Activated naive CD4-positive, alpha-beta T cell treated with anti-CD3 and anti-CD28 coated beads, Interleukin-2, amount 50 U/mL, for 72 hours (primary cell): ENCODE measurements around the gene SMIM45.

Experiments
- ATAC-seq, 2 donors: fragments of 150-1000 bp; cut with Tn5 transposase; 2 replicates each; pipeline ENCODE4 v1.10.0; 2021; ENCODE audit warnings: mild to moderate bottlenecking in 2 of 2, moderate library complexity in 2 of 2
- DNase-seq, 2 donors: peaks; one replicate each; pipeline ENCODE4 v3.0.0; 2021 to 2022; ENCODE audit warnings: low spot score in 2 of 2
- H3K27ac Mint-ChIP-seq, 2 donors: one replicate each; pipeline ENCODE4 v1.8.0; 2022; ENCODE audit warnings: mild to moderate bottlenecking in 2 of 2, mixed read lengths in 2 of 2
- H3K36me3 Mint-ChIP-seq, 2 donors: one replicate each; pipeline ENCODE4 v1.8.0; 2022; ENCODE audit warnings: mixed read lengths in 2 of 2
- H3K9me3 Mint-ChIP-seq, 2 donors: one replicate each; pipeline ENCODE4 v1.8.0; 2022; ENCODE audit warnings: mixed read lengths in 2 of 2

The SMIM45 gene

DNA sequence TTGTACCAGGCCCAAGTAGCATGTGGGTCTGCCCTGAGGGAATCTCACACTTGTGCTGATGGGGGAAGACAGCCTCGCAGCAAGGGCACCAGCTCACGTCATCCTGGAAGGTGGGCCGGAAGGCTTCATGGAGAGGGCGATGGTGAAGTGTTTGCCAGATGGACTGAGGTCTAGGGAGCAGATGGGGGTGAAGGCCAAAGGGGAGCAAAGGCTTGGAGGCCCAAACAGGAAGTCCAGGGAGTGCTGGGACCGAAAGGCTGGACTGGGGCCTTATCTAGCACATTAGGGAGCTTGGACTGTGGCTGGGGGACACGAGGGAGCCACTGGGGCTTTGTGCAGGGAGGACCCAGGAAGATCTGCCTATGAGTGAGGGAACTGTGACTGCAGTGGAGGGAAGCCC lies 24.1 kb upstream of the SMIM45 start:
- ATAC-seq (no peak), DNase-seq (no peak)
- Mint-ChIP-seq H3K27ac (peak overlapping the region in 1 of 2 donors; percentile 79), H3K36me3 (no peaks in the 10 kb centered on the region), H3K9me3 (no peaks in the 10 kb centered on the region)

DNA sequence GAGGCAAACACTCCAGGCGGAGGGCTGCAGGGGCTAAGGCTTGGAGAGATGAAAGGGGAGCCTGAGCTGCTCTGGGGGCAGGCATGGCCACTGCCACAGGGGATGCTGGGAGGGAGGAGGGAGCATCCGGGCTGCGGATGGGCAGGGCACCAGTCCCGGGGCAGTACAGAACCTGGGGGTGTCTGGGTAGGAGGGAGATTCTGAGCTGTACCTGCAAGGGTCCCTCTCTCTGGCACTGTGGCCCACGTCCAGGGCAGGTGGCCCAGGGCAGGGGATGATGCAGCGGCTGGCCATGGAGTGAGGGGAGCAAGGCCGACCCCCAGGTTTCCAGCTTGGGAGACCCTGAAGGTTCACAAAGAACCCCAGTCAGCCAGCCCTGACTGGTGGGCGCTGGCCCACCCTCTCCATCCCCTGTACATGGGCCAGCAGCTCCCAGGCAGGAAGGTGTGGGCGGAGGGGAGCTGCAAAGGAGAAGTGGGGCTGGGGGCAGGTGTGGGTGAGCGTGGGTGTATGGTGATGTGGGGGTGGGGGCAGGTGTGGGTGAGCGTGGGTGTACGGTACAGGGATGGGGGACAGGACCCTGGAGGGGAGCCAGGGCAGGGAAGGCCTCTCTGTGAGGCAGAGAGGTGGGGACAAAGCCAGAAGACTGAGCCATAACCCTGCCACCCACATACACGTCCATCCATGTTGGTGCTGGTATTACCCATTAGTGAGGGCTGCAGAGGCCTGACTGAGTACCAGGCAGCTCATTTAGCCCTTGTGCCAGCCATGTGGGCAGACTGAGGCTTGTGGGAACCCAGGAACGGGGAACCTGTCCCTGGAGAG lies 23.1 kb upstream of the SMIM45 start:
- Mint-ChIP-seq H3K9me3 (no peaks in the 10 kb centered on the region), H3K27ac (peak overlapping the region in 1 of 2 donors; percentile 29), H3K36me3 (no peaks in the 10 kb centered on the region)
- ATAC-seq (no peak), DNase-seq (no peak)

DNA sequence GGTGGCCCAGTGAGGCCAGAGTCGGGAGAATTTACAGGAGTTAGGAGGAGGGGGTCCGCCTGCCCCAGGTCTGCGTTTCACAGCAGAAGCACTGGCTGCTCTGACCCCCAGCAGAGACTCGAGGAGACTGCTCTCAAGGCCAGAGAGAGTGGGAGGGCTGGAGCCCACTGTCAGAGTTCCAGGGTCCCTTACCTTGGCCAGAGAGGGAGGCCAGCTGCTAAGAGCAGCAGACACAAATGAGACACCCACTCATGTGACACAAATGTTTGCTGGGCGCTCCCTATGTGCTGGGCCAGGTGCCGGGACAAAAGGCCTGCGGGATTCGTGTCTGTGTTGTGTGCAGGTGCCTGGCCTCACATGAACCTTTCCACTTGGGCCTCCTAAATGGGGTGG lies 22.5 kb upstream of the SMIM45 start:
- H3K9me3 Mint-ChIP-seq: no peaks in the 10 kb centered on the region
- DNase-seq: no peak
- ATAC-seq: no peak
- no peaks in the 10 kb centered on the region for H3K36me3 Mint-ChIP-seq
- peak overlapping the region in 1 of 2 donors; percentile 29 for H3K27ac Mint-ChIP-seq

DNA sequence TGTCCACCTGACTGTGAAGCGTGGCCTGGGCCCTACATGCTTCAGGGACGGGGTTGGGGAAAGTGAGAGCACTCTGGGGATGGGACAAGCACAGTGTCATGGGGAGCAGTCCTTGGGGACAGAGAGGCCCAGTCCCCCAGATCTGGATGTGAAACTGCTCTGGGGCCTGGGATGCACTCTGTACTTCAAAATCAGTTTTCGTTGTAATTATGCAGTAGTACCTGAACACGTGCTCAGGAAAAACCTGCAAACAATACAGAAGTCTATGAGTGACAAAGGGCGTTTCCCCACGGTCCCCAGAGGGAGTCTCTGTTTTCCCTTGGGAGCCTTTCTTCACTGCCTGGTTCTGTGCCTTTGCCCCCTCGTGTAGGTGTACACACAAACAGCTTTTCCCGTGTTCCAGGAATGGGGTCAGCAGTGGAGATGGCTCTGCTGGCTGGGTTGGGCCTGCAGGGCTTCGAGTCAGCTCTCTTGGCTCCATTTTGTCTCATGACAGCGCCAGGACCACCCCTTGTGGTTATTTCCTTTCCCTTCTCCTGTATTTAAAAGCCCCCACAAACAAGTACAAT lies 20.2 kb upstream of the SMIM45 start:
- H3K9me3 Mint-ChIP-seq: no peaks in the 10 kb centered on the region
- H3K36me3 Mint-ChIP-seq: peaks cover 0 to 4% of the 10 kb centered on the region in 2 donors
- peak overlapping the region in 1 of 2 donors; percentile 79 for H3K27ac Mint-ChIP-seq
- DNase-seq: no peak
- no peak for ATAC-seq

DNA sequence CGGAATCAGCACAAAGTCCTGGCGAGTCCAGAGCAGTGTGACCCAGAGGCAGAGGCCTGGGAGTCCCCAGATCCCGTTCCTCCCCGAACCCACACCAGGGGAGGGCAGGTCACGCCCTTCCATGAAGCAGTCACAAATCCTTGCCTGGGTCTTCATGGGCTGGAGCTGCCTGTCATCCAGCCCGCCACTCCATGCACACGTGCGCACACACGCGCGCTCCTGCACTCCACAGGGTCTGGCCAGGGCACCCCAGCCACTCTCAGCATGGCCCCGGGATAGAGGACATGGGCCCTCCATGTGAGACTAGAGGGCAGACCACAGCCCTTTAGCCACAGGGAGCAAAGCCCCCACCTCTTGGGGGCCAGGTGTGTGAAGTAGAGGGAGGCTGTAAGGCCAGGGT lies 19.6 kb upstream of the SMIM45 start:
- Mint-ChIP-seq H3K36me3 (peaks cover 0 to 4% of the 10 kb centered on the region in 2 donors), H3K27ac (no peak overlapping the region), H3K9me3 (no peaks in the 10 kb centered on the region)
- peak in 1 of 2 donors; percentile 3 for ATAC-seq
- DNase-seq: no peak

DNA sequence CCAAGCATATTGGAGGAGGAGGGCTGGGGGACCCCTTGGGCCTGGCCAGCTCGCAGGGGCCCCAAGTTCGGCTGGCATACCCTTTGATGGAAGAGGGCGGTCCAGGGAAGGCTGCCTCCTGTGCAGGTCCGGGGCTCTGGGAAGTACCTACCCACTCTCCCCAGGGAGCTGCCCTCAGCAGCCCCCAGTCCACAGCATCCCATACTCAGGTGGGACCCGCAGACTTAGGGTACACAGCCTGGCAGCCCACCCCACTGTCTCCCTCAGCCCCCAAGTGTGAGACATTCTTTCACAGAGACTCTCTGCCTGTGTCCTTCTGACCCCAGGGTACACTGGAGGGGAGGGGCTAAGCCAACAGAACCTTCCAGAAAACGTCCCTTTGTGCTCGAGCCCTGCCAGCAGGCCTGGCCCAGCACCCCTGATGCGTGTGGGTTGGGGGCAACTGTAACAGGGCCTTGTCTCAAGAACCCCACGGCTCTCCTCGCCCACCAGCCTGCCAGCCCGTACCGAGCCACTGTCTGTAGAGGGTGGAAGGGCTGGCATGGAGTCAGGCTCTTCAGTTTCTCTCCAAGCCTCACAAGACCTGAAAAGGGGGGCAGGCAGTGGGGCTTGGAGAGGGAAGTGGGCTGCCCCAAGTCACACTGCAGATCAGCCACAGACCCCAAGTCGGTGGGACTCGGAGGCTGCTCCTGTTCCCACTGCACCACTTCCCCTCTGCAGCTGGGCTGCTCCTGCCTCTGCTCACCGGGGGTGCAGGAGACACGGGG lies 18.4 kb upstream of the SMIM45 start:
- H3K9me3 Mint-ChIP-seq: no peaks in the 10 kb centered on the region
- peaks cover 2 to 4% of the 10 kb centered on the region in 2 donors for H3K36me3 Mint-ChIP-seq
- ATAC-seq (peak in 1 of 2 donors; percentile 11), DNase-seq (no peak)
- peak overlapping the region in 1 of 2 donors; percentile 61 for H3K27ac Mint-ChIP-seq

DNA sequence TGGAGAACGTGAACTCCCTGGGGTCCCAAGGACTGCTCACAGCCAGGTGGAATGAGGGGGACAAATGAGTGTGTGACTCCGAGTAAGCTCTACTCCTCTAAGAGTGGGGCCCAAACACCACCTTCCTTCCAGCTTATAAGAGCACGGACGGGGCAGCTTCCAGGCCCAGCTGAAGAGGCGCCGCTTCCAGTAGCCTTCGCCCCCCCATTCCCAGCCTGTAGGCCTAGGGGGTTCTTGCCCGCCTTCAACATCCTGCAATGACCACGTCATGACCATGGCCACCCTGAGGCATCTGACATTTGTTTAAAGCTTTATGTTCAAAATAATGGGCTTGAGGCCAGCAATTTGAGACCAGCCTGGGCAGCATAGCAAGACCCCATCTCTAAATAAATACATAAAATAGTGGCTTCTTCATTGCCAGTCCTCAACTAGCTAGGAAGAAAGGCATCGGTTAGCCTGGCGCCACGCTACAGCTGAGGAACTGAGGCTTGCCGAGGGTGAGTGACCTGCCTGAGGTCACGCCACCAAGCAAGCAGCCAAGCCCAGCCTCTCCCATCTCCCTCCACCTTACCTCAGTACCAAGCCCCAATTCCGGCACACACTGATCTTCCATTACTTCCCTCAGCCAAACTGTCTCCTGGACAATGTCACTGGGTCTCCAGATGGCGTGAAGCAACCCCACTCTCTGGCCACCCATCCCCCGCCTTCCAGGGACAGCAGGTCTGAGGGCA lies 17.5 kb upstream of the SMIM45 start:
- ATAC-seq: no peak
- Mint-ChIP-seq H3K27ac (no peak overlapping the region), H3K9me3 (no peaks in the 10 kb centered on the region), H3K36me3 (peaks cover 8 to 10% of the 10 kb centered on the region in 2 donors)
- DNase-seq: no peak

DNA sequence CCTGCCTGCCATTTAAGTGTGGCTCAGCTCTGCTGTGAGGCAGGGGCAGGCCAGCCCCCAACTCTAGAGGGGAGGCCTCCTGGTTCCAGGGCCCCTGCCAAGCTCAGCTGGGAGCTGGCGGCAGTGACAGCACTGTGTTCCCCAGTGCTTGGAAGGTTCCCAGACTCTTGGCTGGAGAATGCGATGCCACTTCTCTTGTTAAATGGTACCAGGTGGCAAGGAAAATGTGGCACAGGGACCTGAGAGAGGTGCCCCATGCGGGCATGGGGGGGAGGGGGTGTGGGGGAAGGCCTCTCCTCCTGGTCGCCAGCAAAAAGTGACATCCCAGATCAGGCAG lies 17.0 kb upstream of the SMIM45 start:
- DNase-seq (no peak), ATAC-seq (no peak)
- H3K36me3 Mint-ChIP-seq: peaks cover 10 to 12% of the 10 kb centered on the region in 2 donors
- H3K27ac Mint-ChIP-seq: no peak overlapping the region
- no peaks in the 10 kb centered on the region for H3K9me3 Mint-ChIP-seq

DNA sequence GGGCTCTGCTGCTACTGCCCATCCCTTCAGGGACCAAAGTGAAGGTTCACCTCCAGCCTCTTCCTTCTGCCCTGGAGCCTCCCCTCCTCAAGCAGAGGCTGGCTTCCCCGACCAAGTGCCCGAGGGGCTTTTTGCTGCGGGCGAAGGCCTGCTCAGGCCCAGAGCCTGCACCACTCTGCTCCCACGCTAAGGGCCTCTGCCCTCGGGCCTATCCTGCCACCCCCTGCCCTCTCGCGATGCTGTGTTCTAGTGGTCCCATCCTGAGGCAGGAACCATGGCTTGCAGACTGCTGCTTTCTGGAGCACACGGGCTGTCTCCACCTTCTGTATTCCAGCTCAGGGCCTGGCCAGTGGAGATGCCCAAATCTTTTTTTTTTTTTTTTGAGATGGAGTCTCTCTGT lies 16.4 kb upstream of the SMIM45 start:
- ATAC-seq (no peak), DNase-seq (no peak)
- peaks cover 10 to 12% of the 10 kb centered on the region in 2 donors for H3K36me3 Mint-ChIP-seq
- H3K27ac Mint-ChIP-seq: peak overlapping the region in 1 of 2 donors; percentile 55
- no peaks in the 10 kb centered on the region for H3K9me3 Mint-ChIP-seq

DNA sequence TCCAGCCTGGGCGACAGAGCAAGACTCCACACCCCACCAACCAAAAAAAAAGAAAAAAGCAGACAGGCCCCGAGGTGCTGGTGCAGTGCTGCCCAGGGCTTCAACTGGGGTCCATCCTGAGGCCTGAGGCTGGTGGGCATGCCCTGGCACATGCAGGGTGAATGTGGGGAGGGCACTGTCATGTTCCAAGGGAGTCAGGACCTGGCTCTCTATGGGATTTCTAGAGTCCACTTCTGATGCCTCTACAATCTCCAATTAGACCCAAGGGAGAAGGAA lies 15.1 kb upstream of the SMIM45 start:
- no peak for DNase-seq
- H3K36me3 Mint-ChIP-seq: peaks cover 21 to 24% of the 10 kb centered on the region in 2 donors
- H3K27ac Mint-ChIP-seq: no peak overlapping the region
- ATAC-seq: no peak
- no peaks in the 10 kb centered on the region for H3K9me3 Mint-ChIP-seq

DNA sequence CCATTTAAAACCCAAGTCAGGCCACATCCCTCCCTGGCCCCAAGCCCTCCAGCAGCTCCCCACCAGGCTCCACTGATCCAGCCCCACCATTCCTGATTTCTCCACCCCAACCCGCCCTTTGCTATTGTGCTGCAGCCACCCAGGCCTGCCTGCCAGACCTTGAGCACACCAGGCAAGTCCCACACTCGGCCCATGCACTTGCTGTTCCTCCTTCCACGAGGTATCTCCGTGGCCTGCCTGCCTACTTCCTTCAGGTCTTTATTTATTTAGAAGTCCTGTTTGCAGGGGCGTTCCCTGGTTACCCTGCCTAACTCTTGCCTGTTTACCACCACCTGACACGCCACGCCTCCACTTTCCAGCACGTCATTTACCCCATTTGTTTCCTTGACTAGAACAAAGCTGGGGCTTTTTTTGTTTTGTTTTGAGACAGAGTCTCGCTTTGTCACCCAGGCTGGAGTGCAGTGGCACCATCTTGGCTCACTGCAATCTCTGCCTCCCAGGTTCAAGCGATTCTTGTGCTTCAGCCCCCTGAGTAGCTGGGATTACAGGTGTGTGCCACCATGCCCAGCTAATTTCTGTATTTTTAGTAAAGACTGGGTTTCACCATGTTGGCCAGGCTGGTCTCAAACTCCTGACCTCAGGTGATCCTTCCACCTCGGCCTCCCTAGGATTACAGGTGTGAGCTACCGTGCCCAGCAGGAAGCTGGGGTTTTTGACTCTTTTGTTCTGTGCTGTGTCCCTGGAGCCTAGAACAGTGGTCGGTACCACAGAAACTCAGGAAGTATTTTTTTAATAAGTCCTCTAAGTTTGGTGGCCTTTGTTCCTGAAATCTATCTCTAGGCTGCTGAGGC lies 11.7 kb upstream of the SMIM45 start:
- peak; percentile 76 to 84 for ATAC-seq

DNA sequence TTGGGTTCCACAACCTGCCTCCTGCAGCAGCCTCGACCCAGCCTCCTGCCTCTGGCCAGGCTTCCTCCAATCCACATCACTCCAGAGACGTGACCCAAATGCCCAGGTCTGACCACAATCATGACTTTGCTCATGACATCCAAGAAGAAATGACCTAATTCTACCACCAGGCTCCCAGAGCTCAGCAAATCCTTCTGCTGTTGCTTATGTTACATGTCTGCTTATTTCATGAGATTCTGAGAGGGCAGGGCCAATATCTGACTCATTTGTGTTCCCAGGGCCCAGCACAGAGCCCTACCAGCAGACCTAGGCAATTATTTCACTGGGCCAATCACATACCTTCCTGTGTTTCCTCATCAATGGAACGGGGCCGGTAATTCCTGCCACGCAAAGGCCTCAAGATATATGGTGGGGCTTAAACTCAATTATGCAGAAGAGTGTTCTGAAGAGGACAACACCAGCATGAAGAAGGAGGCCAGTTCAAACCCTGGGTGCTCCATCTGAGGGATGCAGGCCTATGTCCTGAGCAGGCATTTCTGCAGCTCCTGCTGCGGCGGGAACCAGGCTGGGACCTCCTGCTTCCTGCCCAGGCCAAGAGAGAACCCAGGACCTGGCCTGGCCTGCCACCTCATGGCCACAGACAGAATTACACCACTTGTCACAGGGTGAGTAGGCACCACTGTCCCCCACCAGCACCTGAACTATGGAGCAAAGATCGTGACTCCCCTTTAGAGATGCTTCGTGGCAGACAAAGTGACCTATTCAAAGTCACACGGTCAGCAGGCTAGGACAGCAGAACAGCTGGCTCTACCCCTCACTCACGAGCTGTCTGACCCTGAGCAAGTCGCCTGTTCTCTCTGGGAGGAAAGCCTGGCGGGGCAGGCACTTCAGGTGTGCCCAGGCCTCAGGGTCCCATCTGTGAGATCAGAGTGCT lies 10.9 kb upstream of the SMIM45 start:
- Mint-ChIP-seq H3K9me3 (no peaks in the 10 kb centered on the region), H3K36me3 (peaks cover 56 to 57% of the 10 kb centered on the region in 2 donors), H3K27ac (peak overlapping the region; percentile 94 to 99)
- peak; percentile 61 to 68 for ATAC-seq
- peak; percentile 84 to 85 for DNase-seq

More for the DNA sequence above, 11.7 kb upstream of the SMIM45 start:
- Mint-ChIP-seq H3K36me3 (peaks cover 48 to 49% of the 10 kb centered on the region in 2 donors), H3K27ac (peak overlapping the region; percentile 94 to 99), H3K9me3 (no peaks in the 10 kb centered on the region)
- peak; percentile 87 to 90 for DNase-seq

DNA sequence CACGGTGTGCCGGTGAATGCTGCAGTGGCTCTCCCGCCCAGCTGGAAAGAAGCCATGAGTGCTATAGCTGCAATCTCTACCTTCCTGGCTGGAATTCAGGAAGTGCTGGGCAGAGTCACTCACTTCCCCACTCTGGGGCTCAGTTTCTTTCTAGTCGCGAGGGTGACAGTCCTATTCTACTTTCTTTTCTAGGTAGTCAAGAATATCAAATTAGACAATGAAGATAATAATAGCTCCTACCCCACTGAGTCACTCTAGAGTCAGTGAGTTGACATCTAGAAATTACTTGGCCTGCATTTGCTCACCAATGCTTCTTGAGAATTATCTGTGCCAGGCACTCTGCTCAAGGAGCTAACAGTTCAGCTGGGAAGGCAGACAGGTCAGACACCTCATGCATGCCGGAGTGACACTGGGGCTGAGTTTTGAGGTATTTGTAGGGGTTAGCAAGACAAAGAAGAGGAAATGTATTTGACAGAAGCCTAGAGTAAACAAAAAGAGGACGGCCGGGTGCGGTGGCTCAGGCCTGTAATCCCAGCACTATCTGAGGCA lies 8.2 kb upstream of the SMIM45 start:
- H3K27ac Mint-ChIP-seq: peak overlapping the region; percentile 45 to 95
- DNase-seq: no peak
- H3K9me3 Mint-ChIP-seq: no peaks in the 10 kb centered on the region
- no peak for ATAC-seq
- H3K36me3 Mint-ChIP-seq: peaks cover 57 to 70% of the 10 kb centered on the region in 2 donors

DNA sequence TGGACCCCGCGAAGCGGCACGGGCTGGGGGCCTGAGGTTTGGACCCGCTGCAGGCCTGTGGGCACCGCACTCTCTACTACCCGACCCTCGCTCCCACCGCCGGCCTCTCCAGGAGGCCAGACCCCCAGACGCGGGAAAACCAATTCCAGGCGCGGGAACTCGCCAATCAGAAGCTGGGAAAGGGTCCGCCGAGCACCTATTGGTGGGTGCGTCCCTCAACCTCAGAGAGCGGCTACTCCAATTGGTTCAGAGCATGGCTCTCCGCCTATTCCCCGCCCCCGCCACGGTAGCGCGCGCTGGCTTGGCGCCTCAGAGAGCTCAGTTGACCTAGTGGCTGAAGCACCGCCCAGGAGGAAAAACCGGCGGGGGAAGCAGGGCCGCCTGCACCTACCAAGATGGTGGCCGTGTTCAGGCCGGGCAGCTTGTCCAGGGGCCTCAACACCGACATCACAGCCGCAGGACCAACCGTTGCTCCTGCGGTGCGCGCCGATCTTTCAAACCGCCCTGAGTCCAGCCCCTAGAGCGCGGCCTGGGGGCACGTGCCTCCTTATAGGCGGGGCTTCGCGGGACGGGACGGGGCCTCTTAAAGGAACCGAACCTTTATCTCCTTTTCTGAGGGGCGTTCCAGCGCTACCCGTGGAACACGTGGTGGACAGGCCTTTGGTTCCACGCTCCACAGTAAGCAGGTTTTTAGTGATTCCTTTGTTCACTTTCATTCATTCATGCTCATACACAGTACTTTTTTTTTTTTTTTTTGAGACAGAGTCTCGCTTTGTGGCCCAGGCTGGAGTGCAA lies 5.1 kb upstream of the SMIM45 start, which contains the start of gene CENPM:
TSS of gene CENPM (minus strand) at position 524 of the 795 bp plus-strand sequence. CDS start at position 448, 76 bp downstream.
- peaks cover 38 to 52% of the 10 kb centered on the region in 2 donors for H3K36me3 Mint-ChIP-seq
- H3K9me3 Mint-ChIP-seq: no peaks in the 10 kb centered on the region
- peak; percentile 95 to 97 for ATAC-seq
- peak; percentile 95 to 96 for DNase-seq
- H3K27ac Mint-ChIP-seq: peak within 1 kb of the TSS; percentile 93 to 95
